SK-N-SH (cell line): Measurements from ENCODE around the gene TCEA2. TPM values are rescaled to one million over a fixed set of nuclear protein-coding genes. Genes with fewer than 3 reads are reported as not detected.

Experiments
- CTCF ChIA-PET: fragments of 300-600, 350-600 bp; formaldehyde crosslinking; extraction: SDS; loops from one replicate; lab custom pipeline; 2021; lab: Yijun Ruan, JAX
- POLR2A ChIA-PET: fragments of 350-600 bp; sonication (Branson Sonifier 250); formaldehyde crosslinking; extraction: SDS; loops from one replicate; lab custom pipeline; 2020; ENCODE audit warnings: antibody characterized with exemption, inconsistent platforms; lab: Yijun Ruan, JAX
- DNase-seq: peaks from one replicate; pipeline ENCODE4 v3.0.0; 2012
- H2AFZ ChIP-seq: fragments of 200-600 bp; sonication (generic); 2 replicates; pipeline ENCODE4 v1.8.1; 2016; ENCODE audit warnings: antibody characterized with exemption, mild to moderate bottlenecking, low read depth
- H3F3A ChIP-seq: fragments of 200-600 bp; sonication (generic); replicated peaks from 2 replicates; pipeline ENCODE3; 2016; ENCODE audit warnings: antibody characterized with exemption, mild to moderate bottlenecking; ENCODE audit not compliant: insufficient read depth
- H3K27ac ChIP-seq, 2 experiments: fragments of 200-500 bp in 1 of 2; fragments of 200-600 bp in 1 of 2; sonication (Bioruptor generic) in 1 of 2; sonication (generic), shearing (Covaris generic) in 1 of 2; 2 replicates each; pipeline versions ENCODE4 v1.5.1 to v1.6.1; 2014 to 2016; ENCODE audit warnings: low read depth in 2 of 2, inconsistent platforms in 1 of 2, low read length in 1 of 2, mild to moderate bottlenecking in 1 of 2, mixed read lengths in 1 of 2
- H3K27me3 ChIP-seq: fragments of 200-600 bp; sonication (generic), shearing (Covaris generic); 2 replicates; pipeline ENCODE4 v1.6.1; 2016; ENCODE audit warnings: mixed run types; ENCODE audit not compliant: insufficient read depth
- H3K36me3 ChIP-seq, 2 experiments: fragments of 200-500 bp in 1 of 2; fragments of 200-600 bp in 1 of 2; sonication (Bioruptor generic) in 1 of 2; sonication (generic) in 1 of 2; replicated peaks in 1 of 2; 2 replicates each; pipeline versions ENCODE3 to v1.5.1; 2014 to 2016; ENCODE audit warnings: low read length in 1 of 2, mild to moderate bottlenecking in 1 of 2; ENCODE audit not compliant: insufficient read depth in 2 of 2, control insufficient read depth in 1 of 2
- H3K4me1 ChIP-seq, 2 experiments: fragments of 200-500 bp in 1 of 2; fragments of 200-600 bp in 1 of 2; sonication (Bioruptor generic) in 1 of 2; sonication (generic), shearing (Covaris generic) in 1 of 2; 2 replicates each; pipeline versions ENCODE4 v1.5.1 to v1.6.1; 2014 to 2016; ENCODE audit warnings: low read depth in 1 of 2, low read length in 1 of 2, mixed run types in 1 of 2; ENCODE audit not compliant: insufficient read depth in 2 of 2, control insufficient read depth in 1 of 2
- H3K4me2 ChIP-seq: fragments of 200-600 bp; sonication (generic), shearing (Covaris generic); 2 replicates; pipeline ENCODE4 v1.6.1; 2017; ENCODE audit warnings: mixed run types
- H3K4me3 ChIP-seq, 2 experiments: fragments of 200-500 bp in 1 of 2; fragments of 200-600 bp in 1 of 2; sonication (Bioruptor generic) in 1 of 2; sonication (generic), shearing (Covaris generic) in 1 of 2; 2 replicates each; pipeline versions ENCODE4 v1.5.1 to v1.8.1; 2014 to 2016; ENCODE audit warnings: low read depth in 2 of 2, inconsistent platforms in 1 of 2, low read length in 1 of 2, mild to moderate bottlenecking in 1 of 2, mixed read lengths in 1 of 2, moderate library complexity in 1 of 2
- H3K79me2 ChIP-seq: fragments of 200-600 bp; sonication (generic); 2 replicates; pipeline ENCODE4 v1.8.1; 2017; ENCODE audit warnings: mild to moderate bottlenecking; ENCODE audit not compliant: insufficient read depth
- H3K9ac ChIP-seq: fragments of 200-600 bp; sonication (generic); 2 replicates; pipeline ENCODE4 v1.6.1; 2017; ENCODE audit warnings: mixed run types
- H3K9me2 ChIP-seq: fragments of 200-600 bp; sonication (generic); 2 replicates; pipeline ENCODE4 v1.6.1; 2017; ENCODE audit warnings: mixed run types
- H3K9me3 ChIP-seq: fragments of 200-600 bp; sonication (generic); 2 replicates; pipeline ENCODE4 v1.6.1; 2017; ENCODE audit warnings: mixed run types, mild to moderate bottlenecking, moderate library complexity
- H4K20me1 ChIP-seq: fragments of 200-600 bp; sonication (generic); 2 replicates; pipeline ENCODE4 v1.6.1; 2017; ENCODE audit warnings: mild to moderate bottlenecking, mixed run types; ENCODE audit not compliant: insufficient read depth
- PBX3 ChIP-seq: IDR thresholded peaks from 2 replicates; pipeline ENCODE4; 2012
- RAD21 ChIP-seq: IDR thresholded peaks from 2 replicates; pipeline ENCODE4 v1.6.1; 2012; ENCODE audit warnings: mild to moderate bottlenecking, low read length
- TAF1 ChIP-seq: IDR thresholded peaks from 2 replicates; pipeline ENCODE4 v1.6.1; 2012; ENCODE audit warnings: low read depth, mild to moderate bottlenecking, low read length, moderate library complexity, borderline replicate concordance
- YY1 ChIP-seq: IDR thresholded peaks from 2 replicates; pipeline ENCODE4 v1.4.0; 2012; ENCODE audit warnings: low read depth, mild to moderate bottlenecking
- ZBTB33 ChIP-seq: IDR thresholded peaks from 2 replicates; pipeline ENCODE4 v1.4.0; 2012; ENCODE audit warnings: low read depth, borderline replicate concordance
- WGBS: methylation state at CpG from one replicate; pipeline ENCODE4 v1.1.6; 2017; ENCODE audit warnings: low lambda C conversion rate; 5-methylcytosine and 5-hydroxymethylcytosine counted together
- polyA plus RNA-seq, 3 experiments: library from polyadenylated mRNA; depleted of rRNA; stranded (reverse); fragments of >200 nt; gene quantifications; 2 replicates each; pipeline ENCODE4 v1.2.3, GENCODE V29; 2012
- TF ChIP-seq, protein P1 (sequence below): IDR thresholded peaks from 2 replicates; pipeline ENCODE4 v1.6.1; 2012; ENCODE audit warnings: mild to moderate bottlenecking, low read depth, low read length, moderate library complexity
- TF ChIP-seq, protein P2 (sequence below): IDR thresholded peaks from 2 replicates; pipeline ENCODE4 v1.4.0; 2012; ENCODE audit warnings: low read depth

TCEA2 gene
- polyA plus RNA-seq, 1 of the 3 experiments (the other 2 are of a cell fraction), result 98.9 TPM

GRCh38 chr20:64103871-64104666 lies 41.1 kb downstream of the TCEA2 start:
- ChIA-PET POLR2A (no interaction called here), CTCF (interaction anchor here (0.8 to 1.7 kb wide), 3 partner anchors 17 to 124 kb away, joined by 3 to 5 read pairs (median 4); partner anchors contain the start of gene PRPF6)
- Histone ChIP-seq H3K4me2 (no peak overlapping the region), H3K36me3 (no peaks in the 10 kb centered on the region), H3K27me3 (no peaks in the 10 kb centered on the region; the same call in 1 of the 2 replicates), H3K9me3 (no peaks in the 10 kb centered on the region), H3K9me2 (no peaks in the 10 kb centered on the region), H3K27ac (no peak overlapping the region), H3F3A (no peaks in the 10 kb centered on the region), H3K4me3 (no peak overlapping the region), H4K20me1 (no peaks in the 10 kb centered on the region), H3K4me1 (peaks cover 0 to 2% of the 10 kb centered on the region in 2 experiments; a peak in 1 of 4 replicates), H2AFZ (no peak overlapping the region), H3K79me2 (no peaks in the 10 kb centered on the region), H3K9ac (no peak overlapping the region)
- DNase-seq, result no peak
- WGBS, result 80% methylated on average over 18 of the region's 20 CpGs
- TF ChIP-seq PBX3, result no peak
- TF ChIP-seq TAF1, result no peak
- TF ChIP-seq, protein P1, sequence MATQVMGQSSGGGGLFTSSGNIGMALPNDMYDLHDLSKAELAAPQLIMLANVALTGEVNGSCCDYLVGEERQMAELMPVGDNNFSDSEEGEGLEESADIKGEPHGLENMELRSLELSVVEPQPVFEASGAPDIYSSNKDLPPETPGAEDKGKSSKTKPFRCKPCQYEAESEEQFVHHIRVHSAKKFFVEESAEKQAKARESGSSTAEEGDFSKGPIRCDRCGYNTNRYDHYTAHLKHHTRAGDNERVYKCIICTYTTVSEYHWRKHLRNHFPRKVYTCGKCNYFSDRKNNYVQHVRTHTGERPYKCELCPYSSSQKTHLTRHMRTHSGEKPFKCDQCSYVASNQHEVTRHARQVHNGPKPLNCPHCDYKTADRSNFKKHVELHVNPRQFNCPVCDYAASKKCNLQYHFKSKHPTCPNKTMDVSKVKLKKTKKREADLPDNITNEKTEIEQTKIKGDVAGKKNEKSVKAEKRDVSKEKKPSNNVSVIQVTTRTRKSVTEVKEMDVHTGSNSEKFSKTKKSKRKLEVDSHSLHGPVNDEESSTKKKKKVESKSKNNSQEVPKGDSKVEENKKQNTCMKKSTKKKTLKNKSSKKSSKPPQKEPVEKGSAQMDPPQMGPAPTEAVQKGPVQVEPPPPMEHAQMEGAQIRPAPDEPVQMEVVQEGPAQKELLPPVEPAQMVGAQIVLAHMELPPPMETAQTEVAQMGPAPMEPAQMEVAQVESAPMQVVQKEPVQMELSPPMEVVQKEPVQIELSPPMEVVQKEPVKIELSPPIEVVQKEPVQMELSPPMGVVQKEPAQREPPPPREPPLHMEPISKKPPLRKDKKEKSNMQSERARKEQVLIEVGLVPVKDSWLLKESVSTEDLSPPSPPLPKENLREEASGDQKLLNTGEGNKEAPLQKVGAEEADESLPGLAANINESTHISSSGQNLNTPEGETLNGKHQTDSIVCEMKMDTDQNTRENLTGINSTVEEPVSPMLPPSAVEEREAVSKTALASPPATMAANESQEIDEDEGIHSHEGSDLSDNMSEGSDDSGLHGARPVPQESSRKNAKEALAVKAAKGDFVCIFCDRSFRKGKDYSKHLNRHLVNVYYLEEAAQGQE, result no peak
- TF ChIP-seq YY1, result no peak
- TF ChIP-seq RAD21, result no peak
- TF ChIP-seq ZBTB33, result no peak
- TF ChIP-seq, protein P2, sequence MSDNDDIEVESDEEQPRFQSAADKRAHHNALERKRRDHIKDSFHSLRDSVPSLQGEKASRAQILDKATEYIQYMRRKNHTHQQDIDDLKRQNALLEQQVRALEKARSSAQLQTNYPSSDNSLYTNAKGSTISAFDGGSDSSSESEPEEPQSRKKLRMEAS, result no peak
